Anterior cingulate cortex (tissue), 58 donors: Measurements from ENCODE around the gene RARRES2.
"Not testable (repeated sequence)": the region's sequence is repeated elsewhere in the genome, so short reads cannot be mapped to it uniquely, and the experiment has no call there.

Source experiments
- DNase-seq, 58 donors: peaks; one replicate each; lab custom pipeline; 2025; lab: John Stamatoyannopoulos, UW

Gene RARRES2

GRCh38 chr7:150323682-150324372 is 17.6 kb downstream of the RARRES2 start:
- DNase-seq: no peak

DNA sequence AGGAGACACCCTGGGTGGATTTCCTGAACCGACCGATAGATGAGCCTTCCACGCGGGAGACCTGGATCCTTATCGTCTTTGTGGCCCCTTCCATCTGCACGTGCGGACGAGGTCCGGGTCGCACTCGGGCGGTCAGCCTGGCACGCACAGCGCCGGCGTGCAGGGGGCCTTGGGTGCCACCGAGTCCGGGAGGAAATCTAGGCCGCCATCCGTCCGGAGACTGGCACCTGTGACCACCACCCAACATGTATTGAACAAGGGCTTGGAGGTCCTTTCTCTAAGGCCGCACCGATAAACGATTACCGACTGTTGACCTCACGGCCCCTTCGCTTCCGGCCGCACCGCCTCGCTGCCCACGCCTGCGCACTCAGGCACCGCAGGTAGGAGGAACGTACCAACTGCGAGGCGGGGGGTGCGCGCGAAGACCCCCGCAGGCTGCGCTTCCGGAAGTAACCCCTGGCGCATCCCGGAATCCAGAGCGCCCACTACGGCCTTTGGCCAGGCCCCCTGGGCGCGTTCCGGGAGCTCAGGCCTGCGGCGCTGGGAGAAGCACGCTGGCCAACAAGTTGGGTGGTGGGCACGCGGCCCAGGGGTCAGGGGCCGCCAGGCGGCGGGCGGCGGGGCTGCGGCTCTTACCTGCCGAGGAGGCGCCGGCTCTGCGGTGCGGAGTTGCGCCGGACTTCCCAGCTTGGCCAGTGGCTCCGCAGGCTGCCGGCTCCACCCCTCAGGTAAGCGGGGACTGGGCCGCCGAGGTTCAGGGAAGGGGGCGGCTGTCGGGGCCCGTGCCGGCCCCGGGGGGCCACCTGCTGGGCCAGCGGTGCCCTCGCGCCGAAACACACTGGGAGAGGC is 18.4 kb downstream of the RARRES2 start, which contains the start of the genes ACTR3C and LRRC61:
ACTR3C (minus strand) TSS at position 713 of the 849 bp plus-strand sequence. CDS start 28,249 bp downstream, outside the sequence.
LRRC61 (plus strand) TSS at position 523 of the 849 bp plus-strand sequence. CDS start 13,507 bp downstream, outside the sequence.
- DNase-seq: peak in 5 of 58 donors; percentile 18 to 60 (median 22)

DNA sequence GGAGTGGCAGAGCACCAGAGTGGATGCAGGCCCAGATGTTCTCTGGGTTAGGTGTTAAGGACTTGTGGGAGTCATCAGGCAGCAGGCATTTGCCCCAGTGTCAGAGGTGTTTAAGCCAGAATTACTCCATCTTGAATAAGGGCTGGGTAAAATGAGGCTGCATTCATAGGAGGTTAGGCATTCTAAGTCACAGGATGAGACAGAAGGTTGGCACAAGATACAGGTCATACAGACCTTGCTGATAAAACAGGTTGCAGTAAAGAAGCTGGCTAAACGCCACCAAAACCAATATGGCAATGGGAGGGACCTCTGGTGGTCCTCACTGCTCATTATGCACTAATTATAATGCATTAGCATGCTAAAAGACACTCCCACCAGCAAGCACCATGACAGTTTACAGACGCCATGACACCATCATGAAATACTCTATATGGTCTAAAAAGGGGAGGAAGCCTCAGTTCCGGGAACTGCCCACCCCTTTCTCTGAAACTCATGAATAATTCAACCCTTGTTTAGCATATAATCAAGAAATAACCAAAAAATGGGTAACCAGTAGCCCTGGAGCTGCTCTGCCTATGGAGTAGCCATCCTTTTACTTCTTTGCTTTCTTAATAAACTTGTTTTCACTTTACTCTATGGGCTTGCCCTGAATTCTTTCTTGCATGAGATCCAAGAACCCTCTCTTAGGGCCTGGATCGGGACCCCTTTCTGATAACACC is 19.2 kb downstream of the RARRES2 start:
- no peak for DNase-seq

- no peak for DNase-seq
These were observed 19.7 kb downstream of the RARRES2 start for GRCh38 chr7:150321788-150322113.

- no peak for DNase-seq
These were observed 23.5 kb downstream of the RARRES2 start for GRCh38 chr7:150317748-150318444.

DNA sequence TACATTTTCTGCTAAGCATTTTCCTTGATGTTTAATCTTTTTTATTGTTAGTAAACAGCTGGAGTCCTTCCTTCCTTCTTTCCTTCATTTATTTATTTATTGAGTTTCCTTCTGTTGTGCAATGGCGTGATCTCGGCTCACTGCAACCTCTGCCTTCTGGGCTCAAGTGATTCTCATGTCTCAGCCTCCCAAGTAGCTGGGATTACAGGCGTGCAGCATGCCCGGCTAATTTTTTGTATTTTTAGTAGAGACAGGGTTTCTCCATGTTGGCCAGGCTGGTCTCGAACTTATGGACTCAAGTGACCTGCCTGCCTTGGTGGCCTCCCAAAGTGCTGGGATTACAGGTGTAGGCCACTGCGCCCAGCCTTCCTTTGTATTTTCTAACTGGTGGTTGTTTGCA is 24.4 kb downstream of the RARRES2 start:
- DNase-seq: not testable (repeated sequence)

- DNase-seq: no peak
These were observed 26.7 kb downstream of the RARRES2 start for GRCh38 chr7:150314639-150315239.

- DNase-seq: no peak
These were observed 27.6 kb downstream of the RARRES2 start for GRCh38 chr7:150313870-150314269.

GRCh38 chr7:150313367-150313809 is 28.0 kb downstream of the RARRES2 start:
- DNase-seq: no peak

- not testable (repeated sequence) for DNase-seq
These were observed 28.6 kb downstream of the RARRES2 start for GRCh38 chr7:150312649-150313366.

DNA sequence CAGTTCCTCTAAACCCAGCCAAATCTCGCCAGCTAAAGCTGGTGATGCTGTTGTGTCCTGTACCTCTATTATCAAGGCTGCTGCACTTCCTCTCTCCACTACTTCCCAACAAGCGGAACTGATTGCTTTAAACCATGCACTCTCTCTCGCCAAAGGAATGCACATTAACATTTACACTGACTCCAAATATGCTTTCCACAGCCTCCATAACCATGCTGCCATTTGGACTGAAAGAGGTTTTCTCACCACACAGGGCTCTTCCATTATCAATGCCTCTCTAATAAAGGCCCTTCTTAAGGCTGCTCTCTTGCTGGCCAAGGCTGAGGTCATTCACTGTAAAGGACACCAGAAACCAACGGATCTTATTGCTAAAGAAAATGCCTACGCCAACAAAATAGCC is 29.7 kb downstream of the RARRES2 start:
- DNase-seq: no peak

DNA sequence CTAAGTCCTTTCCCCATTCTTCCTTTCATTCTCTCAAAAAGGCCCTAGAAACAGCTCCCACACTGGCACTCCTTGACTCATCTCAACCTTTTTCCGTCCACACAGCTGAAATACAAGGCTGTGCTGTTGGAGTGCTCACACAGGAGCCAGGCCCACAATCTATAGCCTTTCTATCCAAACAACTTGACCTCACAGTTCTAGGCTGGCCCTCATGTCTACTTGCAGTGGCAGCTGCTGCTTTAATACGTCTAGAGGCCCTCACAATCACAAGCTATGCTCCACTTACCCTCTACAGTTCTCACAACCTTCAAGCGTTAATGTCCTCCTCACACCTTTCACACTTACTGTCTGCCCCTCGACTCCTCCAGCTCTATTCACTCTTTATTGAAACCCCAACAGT is 30.3 kb downstream of the RARRES2 start:
- no peak for DNase-seq

GRCh38 chr7:150308575-150308974 is 32.9 kb downstream of the RARRES2 start:
- no peak for DNase-seq

GRCh38 chr7:150307904-150308303 is 33.5 kb downstream of the RARRES2 start:
- DNase-seq: no peak

DNA sequence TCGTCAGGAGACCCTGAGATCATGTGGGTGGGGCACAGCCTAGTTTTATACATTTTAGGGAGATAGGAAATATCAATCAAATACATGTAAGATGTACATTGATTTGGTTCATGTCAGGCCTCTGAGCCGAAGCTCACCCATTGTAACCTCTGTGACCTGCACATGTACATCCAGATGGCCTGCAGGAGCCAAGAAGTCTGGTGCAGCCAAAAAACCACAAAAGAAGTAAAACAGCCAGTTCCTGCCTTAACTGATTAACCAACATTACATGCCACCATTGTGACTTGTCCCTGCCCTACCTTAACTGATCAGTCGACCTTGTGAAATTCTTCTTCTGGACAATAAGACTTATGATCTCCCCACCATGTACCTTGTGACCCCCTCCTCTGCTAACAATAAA is 34.3 kb downstream of the RARRES2 start:
- no peak for DNase-seq

GRCh38 chr7:150306377-150306776 is 35.1 kb downstream of the RARRES2 start:
- not testable (repeated sequence) for DNase-seq

- DNase-seq: not testable (repeated sequence)
These were observed 35.5 kb downstream of the RARRES2 start for GRCh38 chr7:150305903-150306284.

DNA sequence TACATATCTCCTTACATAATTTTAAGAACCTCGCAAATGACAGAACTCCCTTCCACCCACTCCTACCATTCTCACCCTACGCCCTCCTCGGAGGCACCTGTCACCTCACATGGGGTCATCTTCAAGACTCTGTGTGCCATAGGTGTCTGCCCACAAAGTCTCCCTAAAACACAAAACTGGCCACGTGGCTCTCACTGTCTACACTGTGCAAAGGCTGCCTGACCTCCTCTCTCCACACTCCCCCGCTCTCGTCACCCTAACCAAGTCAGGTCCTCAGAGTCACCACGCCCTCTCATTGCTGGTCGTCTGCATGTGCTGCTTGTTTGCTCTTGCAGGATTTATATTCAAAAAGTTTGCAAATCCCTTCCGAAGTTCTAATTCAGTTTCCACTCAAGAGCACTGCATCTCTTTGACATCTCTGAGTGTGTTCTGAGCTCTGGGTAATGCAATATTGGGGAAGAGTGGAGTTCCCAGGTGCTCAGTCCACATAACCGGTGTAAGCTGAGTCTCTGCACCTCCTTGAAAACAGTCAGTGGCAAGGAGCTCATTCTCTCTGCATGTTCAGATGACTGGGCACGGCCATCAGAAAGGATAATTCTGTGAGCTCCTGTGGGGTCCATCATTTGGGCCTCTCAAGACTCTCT is 36.0 kb downstream of the RARRES2 start:
- DNase-seq: not testable (repeated sequence)
